ENCODE results near the gene STK31. TPM values are rescaled to one million over a fixed set of nuclear protein-coding genes. Genes with fewer than 3 reads are reported as not detected.

Gene STK31
- total and polyA plus RNA-seq, 2 donors (not counting 1 experiment from before 2014, with no cell fraction given): 0.13 to 1.8 TPM

DNA sequence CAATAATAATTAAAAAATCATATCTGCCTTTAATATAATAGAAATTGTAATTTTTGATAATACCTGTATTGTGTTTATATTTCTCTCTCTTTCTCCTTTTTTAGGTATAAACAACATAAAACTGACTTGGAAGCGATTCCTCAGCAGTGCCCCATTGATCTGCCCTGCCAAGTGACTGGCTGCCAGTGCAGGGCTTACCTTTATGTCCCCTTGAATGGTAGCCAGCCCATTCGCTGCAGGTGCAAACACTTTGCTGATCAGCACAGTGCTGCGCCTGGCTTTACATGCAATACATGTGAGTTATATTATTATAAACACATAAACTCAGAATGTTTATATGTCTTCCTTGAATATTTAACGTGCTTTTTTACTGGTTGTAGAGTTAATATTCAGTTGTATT lies 20.9 kb upstream of the STK31 start:
- H3K4me1 ChIP-seq (ENCODE audit: control insufficient read depth in 2 of 2, insufficient read depth in 2 of 2, low read length in 2 of 2): no peaks in the 10 kb centered on the region
- H3K4me2 ChIP-seq (replicated peaks; ENCODE audit: low read depth, low read length, poor library complexity, severe bottlenecking): no peak overlapping the region
- H3K79me2 ChIP-seq (ENCODE audit: control insufficient read depth, insufficient read depth, low read length): no peaks in the 10 kb centered on the region
- H3K4me3 ChIP-seq (ENCODE audit: control extremely low read depth in 1 of 5, extremely low read depth in 1 of 5, insufficient read depth in 1 of 5, low read depth in 2 of 5, low read length in 4 of 5): no peak overlapping the region
- no peaks in the 10 kb centered on the region for H3K27me3 Mint-ChIP-seq
- ATAC-seq (ENCODE audit: low read depth) (no peak), DNase-seq (no peak)
- intact Hi-C loops (cut with micrococcal nuclease): loop anchor here (10.0 kb wide), 1 partner anchor 886 kb away; the partner anchor contains the start of gene PALS2
- no peak overlapping the region for H3K4me3 Mint-ChIP-seq
- H3K27ac ChIP-seq (ENCODE audit: low read length in 2 of 2): no peak overlapping the region
- TF ChIP-seq EZH2 (IDR thresholded peaks at IDR 0.05; ENCODE audit: borderline replicate concordance, insufficient read depth, low read depth, low read length, poor library complexity, severe bottlenecking): no peak
- H3K36me3 ChIP-seq (replicated peaks in 1 of 2; ENCODE audit: control extremely low read depth in 1 of 2, control insufficient read depth in 1 of 2, extremely low read depth in 1 of 2, insufficient read depth in 2 of 2, low read length in 1 of 2): peaks cover 4 to 5% of the 10 kb centered on the region in 2 experiments
- H4K20me1 ChIP-seq (ENCODE audit: control insufficient read depth, insufficient read depth, low read length, poor library complexity, severe bottlenecking): no peaks in the 10 kb centered on the region
- no peak overlapping the region for H2AFZ ChIP-seq (ENCODE audit: insufficient read depth, low read depth, low read length, poor library complexity, severe bottlenecking)
- POLR2A ChIA-PET: no interaction called here
- no peak overlapping the region for H3K9ac ChIP-seq (ENCODE audit: low read length)
- H3K4me1 Mint-ChIP-seq: peaks cover 4% of the 10 kb centered on the region
- no peaks in the 10 kb centered on the region for H3K27me3 ChIP-seq (replicated peaks in 1 of 4; ENCODE audit: control extremely low read depth in 1 of 4, control insufficient read depth in 3 of 4, insufficient read depth in 4 of 4, low read length in 3 of 4)
- no peaks in the 10 kb centered on the region for H3K9me3 ChIP-seq (ENCODE audit: control extremely low read depth in 1 of 3, control insufficient read depth in 2 of 3, insufficient read depth in 1 of 3, low read length in 2 of 3)
- no peak overlapping the region for H3K27ac Mint-ChIP-seq
- no peaks in the 10 kb centered on the region for H3K9me3 Mint-ChIP-seq (ENCODE audit: insufficient read depth)
- CTCF ChIA-PET: no interaction called here
- WGBS (ENCODE audit: insufficient coverage): 100% methylated on average over 1 of the region's 4 CpGs

DNA sequence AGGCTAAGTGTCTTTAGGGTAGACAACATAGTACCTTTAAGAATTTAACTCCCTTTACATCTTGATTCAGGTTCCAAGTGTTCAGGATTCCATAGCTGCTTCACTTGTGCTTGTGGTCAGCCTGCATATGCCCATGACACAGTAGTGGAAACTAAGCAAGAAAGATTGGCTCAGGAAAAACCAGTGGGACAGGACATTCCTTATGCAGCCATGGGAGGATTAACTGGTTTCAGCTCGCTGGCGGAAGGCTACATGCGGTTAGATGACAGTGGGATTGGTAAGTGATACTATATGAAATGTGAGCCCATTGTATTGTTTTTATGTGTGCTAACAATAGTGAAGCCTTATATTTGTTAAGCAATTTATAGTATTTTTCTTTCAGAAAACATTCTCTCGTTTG lies 18.7 kb upstream of the STK31 start:
- no peak overlapping the region for H3K4me3 ChIP-seq (ENCODE audit: control extremely low read depth in 1 of 5, extremely low read depth in 1 of 5, insufficient read depth in 1 of 5, low read depth in 2 of 5, low read length in 4 of 5)
- peaks cover 5 to 6% of the 10 kb centered on the region in 2 experiments for H3K36me3 ChIP-seq (replicated peaks in 1 of 2; ENCODE audit: control extremely low read depth in 1 of 2, control insufficient read depth in 1 of 2, extremely low read depth in 1 of 2, insufficient read depth in 2 of 2, low read length in 1 of 2)
- DNase-seq: no peak
- 90% methylated on average over 3 of the region's 4 CpGs for WGBS (ENCODE audit: insufficient coverage)
- no peak overlapping the region for H2AFZ ChIP-seq (ENCODE audit: insufficient read depth, low read depth, low read length, poor library complexity, severe bottlenecking)
- H3K27me3 ChIP-seq (replicated peaks in 1 of 4; ENCODE audit: control extremely low read depth in 1 of 4, control insufficient read depth in 3 of 4, insufficient read depth in 4 of 4, low read length in 3 of 4): no peaks in the 10 kb centered on the region
- H3K79me2 ChIP-seq (ENCODE audit: control insufficient read depth, insufficient read depth, low read length): no peaks in the 10 kb centered on the region
- no peaks in the 10 kb centered on the region for H3K4me1 Mint-ChIP-seq
- H3K9ac ChIP-seq (ENCODE audit: low read length): no peak overlapping the region
- no peaks in the 10 kb centered on the region for H3K9me3 ChIP-seq (ENCODE audit: control extremely low read depth in 1 of 3, control insufficient read depth in 2 of 3, insufficient read depth in 1 of 3, low read length in 2 of 3)
- no peaks in the 10 kb centered on the region for H3K27me3 Mint-ChIP-seq
- no peak overlapping the region for H3K27ac Mint-ChIP-seq
- no peak overlapping the region for H3K4me2 ChIP-seq (replicated peaks; ENCODE audit: low read depth, low read length, poor library complexity, severe bottlenecking)
- H4K20me1 ChIP-seq (ENCODE audit: control insufficient read depth, insufficient read depth, low read length, poor library complexity, severe bottlenecking): no peaks in the 10 kb centered on the region
- H3K27ac ChIP-seq (ENCODE audit: low read length in 2 of 2): no peak overlapping the region
- POLR2A ChIA-PET: no interaction called here
- H3K9me3 Mint-ChIP-seq (ENCODE audit: insufficient read depth): no peaks in the 10 kb centered on the region
- no peak for ATAC-seq (ENCODE audit: low read depth)
- no peaks in the 10 kb centered on the region for H3K4me1 ChIP-seq (ENCODE audit: control insufficient read depth in 2 of 2, insufficient read depth in 2 of 2, low read length in 2 of 2)
- CTCF ChIA-PET: no interaction called here
- TF ChIP-seq EZH2 (IDR thresholded peaks at IDR 0.05; ENCODE audit: borderline replicate concordance, insufficient read depth, low read depth, low read length, poor library complexity, severe bottlenecking) (no peak), CTCF (IDR thresholded peaks at IDR 0.05) (no peak)
- intact Hi-C loops (cut with micrococcal nuclease): no loop called here
- H3K4me3 Mint-ChIP-seq: no peak overlapping the region
